ENCODE data around the gene DLEC1. TPM values are rescaled to one million over a fixed set of nuclear protein-coding genes. Genes with fewer than 3 reads are reported as not detected.

DLEC1 gene
- total RNA-seq, 1 experiment from 2014 or later = not detected

GRCh38 chr3:38164952-38165721 is 126.1 kb downstream of the DLEC1 start, which contains the start of gene OXSR1:
TSS of gene OXSR1 (plus strand) at chr3:38165537. CDS start at chr3:38165877, 340 bp downstream.
- CTCF ChIA-PET = interaction anchor here (0.6 kb wide), 1 partner anchor 234 kb away, joined by 3 read pairs; no protein-coding TSS in a partner anchor
- in situ Hi-C loops (cut with HindIII; ENCODE audit: low pct_unique_long_range_greater_than_20kb, low sequenced_read_pairs) = no loop called here

GRCh38 chr3:38165722-38166387 is 126.8 kb downstream of the DLEC1 start:
- BruUV-seq (replicated peaks) = no TSS peak

More at GRCh38 chr3:38164952-38165721, 126.1 kb downstream of the DLEC1 start, which contains the start of gene OXSR1:
- peak within 1 kb of the TSS; percentile 98 for H3K27ac ChIP-seq (ENCODE audit: low read length)
- no peaks in the 10 kb centered on the region for H3K9me3 ChIP-seq (ENCODE audit: control insufficient read depth, insufficient read depth, low read depth, low read length)
- DNase-seq (ENCODE audit: low read depth, low spot score) (peak; percentile 97), ATAC-seq (peak; percentile 96)
- POLR2A ChIA-PET = interaction anchor here (0.6 kb wide), 1 partner anchor 17 kb away, joined by 5 read pairs; no protein-coding TSS in a partner anchor
- no peaks in the 10 kb centered on the region for H3K27me3 ChIP-seq (ENCODE audit: control insufficient read depth, insufficient read depth, low read length)
- H3K4me3 ChIP-seq (ENCODE audit: low read depth in 2 of 2, low read length in 2 of 2) = peak within 1 kb of the TSS; percentile 73 to 84
- no TSS peak for BruUV-seq (replicated peaks)
- peaks cover 17% of the 10 kb centered on the region for H3K4me1 ChIP-seq (ENCODE audit: control insufficient read depth, insufficient read depth, low read length)
- peaks cover 4% of the 10 kb centered on the region; the same call in 1 of the 2 replicates for H3K36me3 ChIP-seq (ENCODE audit: control insufficient read depth, insufficient read depth, low read length)
- intact Hi-C loops (cut with micrococcal nuclease; ENCODE audit: unreplicated experiment) = no loop called here
- TF ChIP-seq TCF7L2 (IDR thresholded peaks at IDR 0.05; ENCODE audit: low read depth, low read length) = peak; percentile 73
- TF ChIP-seq POLR2AphosphoS5 (IDR thresholded peaks at IDR 0.05; ENCODE audit: low read depth, low read length) = peak; percentile 64
- no peak; the same call in 1 of the 2 replicates for TF ChIP-seq SIN3A (IDR thresholded peaks at IDR 0.05; ENCODE audit: borderline replicate concordance, insufficient read depth, low read depth, low read length)

More at GRCh38 chr3:38165722-38166387, 126.8 kb downstream of the DLEC1 start:
- peaks cover 17% of the 10 kb centered on the region for H3K4me1 ChIP-seq (ENCODE audit: control insufficient read depth, insufficient read depth, low read length)
- CTCF ChIA-PET = interaction anchor here (0.6 kb wide), 1 partner anchor 21 kb away, joined by 4 read pairs; no protein-coding TSS in a partner anchor
- H3K4me3 ChIP-seq (ENCODE audit: low read depth in 2 of 2, low read length in 2 of 2) = peak overlapping the region; percentile 73 to 84
- ATAC-seq (peak; percentile 35), DNase-seq (ENCODE audit: low read depth, low spot score) (no peak)
- in situ Hi-C loops (cut with HindIII; ENCODE audit: low pct_unique_long_range_greater_than_20kb, low sequenced_read_pairs) (no loop called here), intact Hi-C loops (cut with micrococcal nuclease; ENCODE audit: unreplicated experiment) (no loop called here)
- no peak for TF ChIP-seq CTCF (IDR thresholded peaks at IDR 0.05)
- TF ChIP-seq SIN3A (IDR thresholded peaks at IDR 0.05; ENCODE audit: borderline replicate concordance, insufficient read depth, low read depth, low read length) = no peak
- no peak for TF ChIP-seq REST (IDR thresholded peaks at IDR 0.05; ENCODE audit: insufficient read depth in 1 of 2, low read depth in 2 of 2, low read length in 1 of 2)
- TF ChIP-seq POLR2AphosphoS5 (IDR thresholded peaks at IDR 0.05; ENCODE audit: low read depth, low read length) = no peak
- no peak for TF ChIP-seq TCF7L2 (IDR thresholded peaks at IDR 0.05; ENCODE audit: low read depth, low read length)
- peaks cover 4% of the 10 kb centered on the region; the same call in 1 of the 2 replicates for H3K36me3 ChIP-seq (ENCODE audit: control insufficient read depth, insufficient read depth, low read length)
- H3K27me3 ChIP-seq (ENCODE audit: control insufficient read depth, insufficient read depth, low read length) = no peaks in the 10 kb centered on the region
- POLR2A ChIA-PET = interaction anchor here (0.6 to 0.7 kb wide), 3 partner anchors 892 to 1859 kb away, joined by 3 to 10 read pairs (median 10); no protein-coding TSS in a partner anchor
- peak overlapping the region; percentile 98 for H3K27ac ChIP-seq (ENCODE audit: low read length)
- no peaks in the 10 kb centered on the region for H3K9me3 ChIP-seq (ENCODE audit: control insufficient read depth, insufficient read depth, low read depth, low read length)
